C4-2B (cell line): Measurements from ENCODE around the gene SYNJ2.

ENCODE experiments used
- H3K27ac ChIP-seq: fragments of 450-650 bp; 2 replicates; pipeline ENCODE4 v1.5.1; 2017
- CTCF ChIP-seq: fragments of 450-650 bp; conservative IDR thresholded peaks from 2 replicates; pipeline ENCODE4 v1.5.1; 2017; ENCODE audit warnings: mild to moderate bottlenecking
- ZFX ChIP-seq: fragments of 450-650 bp; IDR thresholded peaks from 2 replicates; pipeline ENCODE4 v1.6.1; 2017

The SYNJ2 gene

GRCh38 chr6:158115102-158115501 is 133.4 kb downstream of the SYNJ2 start:
- TF ChIP-seq CTCF (no peak), ZFX (no peak)
- H3K27ac ChIP-seq, result no peak overlapping the region

GRCh38 chr6:158115508-158115907 is 133.8 kb downstream of the SYNJ2 start:
- H3K27ac ChIP-seq, result no peak overlapping the region
- TF ChIP-seq CTCF (no peak), ZFX (no peak)

- TF ChIP-seq CTCF, result no peak
- no peak for TF ChIP-seq ZFX
Measured at GRCh38 chr6:158118886-158119285, 137.2 kb downstream of the SYNJ2 start.

GRCh38 chr6:158121335-158121734 is 139.7 kb downstream of the SYNJ2 start:
- H3K27ac ChIP-seq, result no peak overlapping the region

More at GRCh38 chr6:158118886-158119285, 137.2 kb downstream of the SYNJ2 start:
- H3K27ac ChIP-seq, result no peak overlapping the region

GRCh38 chr6:158122048-158122447 is 140.4 kb downstream of the SYNJ2 start:
- no peak for TF ChIP-seq ZFX
- no peak for TF ChIP-seq CTCF
- no peak overlapping the region for H3K27ac ChIP-seq

More at GRCh38 chr6:158121335-158121734, 139.7 kb downstream of the SYNJ2 start:
- no peak for TF ChIP-seq ZFX
- no peak for TF ChIP-seq CTCF

- TF ChIP-seq ZFX (no peak), CTCF (no peak)
- no peak overlapping the region for H3K27ac ChIP-seq
Measured at GRCh38 chr6:158124288-158124687, 142.6 kb downstream of the SYNJ2 start.

GRCh38 chr6:158125271-158125670 is 143.6 kb downstream of the SYNJ2 start:
- TF ChIP-seq CTCF (no peak), ZFX (no peak)
- no peak overlapping the region for H3K27ac ChIP-seq

GRCh38 chr6:158131926-158132325 is 150.3 kb downstream of the SYNJ2 start:
- TF ChIP-seq ZFX (no peak), CTCF (peak; percentile 36)

More at GRCh38 chr6:158131926-158132325, 150.3 kb downstream of the SYNJ2 start:
- no peak overlapping the region for H3K27ac ChIP-seq
